ENCODE results near the gene ST3GAL2.

DNA sequence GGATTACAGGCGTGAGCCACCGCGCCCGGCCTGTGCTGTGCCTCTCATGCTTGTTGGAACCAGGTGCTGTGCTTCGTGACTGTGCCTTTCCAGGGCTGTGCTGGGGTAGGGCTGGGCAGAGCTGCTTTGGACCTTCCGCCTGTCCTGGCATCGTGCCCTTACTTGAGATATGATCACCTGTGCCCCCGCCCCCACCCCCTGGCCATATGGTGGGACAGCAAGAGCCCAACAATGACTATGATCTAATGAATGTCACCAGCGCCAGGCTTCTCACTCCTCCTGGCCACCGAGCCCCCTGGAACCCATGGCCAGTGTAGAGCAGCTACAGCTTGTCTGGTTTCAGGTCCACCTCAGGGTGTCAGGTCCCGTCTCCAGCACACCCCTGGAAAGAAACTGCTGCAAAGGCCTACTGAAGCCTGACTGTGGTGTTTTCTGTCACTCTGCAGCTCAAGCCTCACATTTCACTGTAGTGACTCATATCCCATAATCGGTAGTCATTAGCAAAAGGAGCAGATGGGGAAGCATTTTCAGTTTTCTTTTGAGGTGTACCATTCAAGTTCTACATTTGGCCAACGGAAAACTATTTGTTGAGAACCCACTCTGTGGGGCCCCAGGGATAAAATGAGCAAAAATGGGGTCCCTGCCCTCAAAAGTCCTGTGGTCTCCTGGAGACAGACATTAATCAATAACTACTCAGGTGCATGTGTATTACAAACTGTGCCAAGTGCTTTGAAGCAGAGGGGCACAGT is 37.5 kb upstream of the ST3GAL2 start:
- TF ChIP-seq, protein P1, sequence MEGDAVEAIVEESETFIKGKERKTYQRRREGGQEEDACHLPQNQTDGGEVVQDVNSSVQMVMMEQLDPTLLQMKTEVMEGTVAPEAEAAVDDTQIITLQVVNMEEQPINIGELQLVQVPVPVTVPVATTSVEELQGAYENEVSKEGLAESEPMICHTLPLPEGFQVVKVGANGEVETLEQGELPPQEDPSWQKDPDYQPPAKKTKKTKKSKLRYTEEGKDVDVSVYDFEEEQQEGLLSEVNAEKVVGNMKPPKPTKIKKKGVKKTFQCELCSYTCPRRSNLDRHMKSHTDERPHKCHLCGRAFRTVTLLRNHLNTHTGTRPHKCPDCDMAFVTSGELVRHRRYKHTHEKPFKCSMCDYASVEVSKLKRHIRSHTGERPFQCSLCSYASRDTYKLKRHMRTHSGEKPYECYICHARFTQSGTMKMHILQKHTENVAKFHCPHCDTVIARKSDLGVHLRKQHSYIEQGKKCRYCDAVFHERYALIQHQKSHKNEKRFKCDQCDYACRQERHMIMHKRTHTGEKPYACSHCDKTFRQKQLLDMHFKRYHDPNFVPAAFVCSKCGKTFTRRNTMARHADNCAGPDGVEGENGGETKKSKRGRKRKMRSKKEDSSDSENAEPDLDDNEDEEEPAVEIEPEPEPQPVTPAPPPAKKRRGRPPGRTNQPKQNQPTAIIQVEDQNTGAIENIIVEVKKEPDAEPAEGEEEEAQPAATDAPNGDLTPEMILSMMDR (IDR thresholded peaks at IDR 0.05; ENCODE audit: insufficient read depth, low read length) = no peak
- no peak for TF ChIP-seq POLR2AphosphoS5 (IDR thresholded peaks at IDR 0.05; ENCODE audit: low read depth)
- no peak for TF ChIP-seq REST (IDR thresholded peaks at IDR 0.05; ENCODE audit: insufficient replicate concordance, low read depth)

All from HL-60 (cell line).